ENCODE data around the gene DRGX.

- TF ChIP-seq PKNOX1 (IDR thresholded peaks at IDR 0.05) (no peak), SUZ12 (IDR thresholded peaks at IDR 0.05) (no peak), HDGF (IDR thresholded peaks at IDR 0.05; ENCODE audit: borderline replicate concordance) (no peak), FOXA1 (IDR thresholded peaks at IDR 0.05) (no peak), BHLHE40 (IDR thresholded peaks at IDR 0.05; ENCODE audit: borderline replicate concordance) (no peak), SP1 (IDR thresholded peaks at IDR 0.05) (no peak), FOXM1 (IDR thresholded peaks at IDR 0.05; ENCODE audit: borderline replicate concordance) (no peak), FOXK2 (IDR thresholded peaks at IDR 0.05) (no peak), ELF4 (IDR thresholded peaks at IDR 0.05) (no peak), ZNF384 (IDR thresholded peaks at IDR 0.05) (no peak), TARDBP (IDR thresholded peaks at IDR 0.05) (no peak), ARNT (IDR thresholded peaks at IDR 0.05) (no peak), NFRKB (IDR thresholded peaks at IDR 0.05) (no peak), L3MBTL2 (conservative IDR thresholded peaks at IDR 0.05) (no peak)
Measured at GRCh38 chr10:49350138-49350537, 45.8 kb downstream of the DRGX start.

Measured in HEK293T (cell line).